Duodenal mucosa (tissue), 2 donors: ENCODE results near the gene MACROD2.

Experiments used
- H3K27ac ChIP-seq: one replicate; pipeline ENCODE4 v1.7.0; 2013; ENCODE audit warnings: low read depth, low read length
- H3K27me3 ChIP-seq, 2 donors: one replicate each; pipeline ENCODE4 v1.7.0; 2013; ENCODE audit warnings: low read length in 2 of 2, control low read depth in 1 of 2; ENCODE audit not compliant: insufficient read depth in 2 of 2, control insufficient read depth in 1 of 2
- H3K36me3 ChIP-seq, 2 donors: one replicate each; pipeline ENCODE4 v1.7.0; 2013; ENCODE audit warnings: low read length in 2 of 2, control low read depth in 1 of 2; ENCODE audit not compliant: insufficient read depth in 2 of 2, control insufficient read depth in 1 of 2
- H3K4me1 ChIP-seq, 2 donors: one replicate each; pipeline ENCODE4 v1.7.0; 2013; ENCODE audit warnings: low read length in 2 of 2, control low read depth in 1 of 2; ENCODE audit not compliant: insufficient read depth in 2 of 2, control insufficient read depth in 1 of 2
- H3K4me3 ChIP-seq, 2 donors: one replicate each; pipeline ENCODE4 v1.7.0; 2013; ENCODE audit warnings: low read length in 2 of 2, low read depth in 1 of 2
- H3K9ac ChIP-seq, 2 donors: one replicate each; pipeline ENCODE4 v1.7.0; 2013; ENCODE audit warnings: low read length in 2 of 2, low read depth in 1 of 2
- H3K9me3 ChIP-seq, 2 donors: one replicate each; pipeline ENCODE4 v1.7.0; 2013; ENCODE audit warnings: low read length in 2 of 2, control low read depth in 1 of 2; ENCODE audit not compliant: control insufficient read depth in 1 of 2

MACROD2 gene

DNA sequence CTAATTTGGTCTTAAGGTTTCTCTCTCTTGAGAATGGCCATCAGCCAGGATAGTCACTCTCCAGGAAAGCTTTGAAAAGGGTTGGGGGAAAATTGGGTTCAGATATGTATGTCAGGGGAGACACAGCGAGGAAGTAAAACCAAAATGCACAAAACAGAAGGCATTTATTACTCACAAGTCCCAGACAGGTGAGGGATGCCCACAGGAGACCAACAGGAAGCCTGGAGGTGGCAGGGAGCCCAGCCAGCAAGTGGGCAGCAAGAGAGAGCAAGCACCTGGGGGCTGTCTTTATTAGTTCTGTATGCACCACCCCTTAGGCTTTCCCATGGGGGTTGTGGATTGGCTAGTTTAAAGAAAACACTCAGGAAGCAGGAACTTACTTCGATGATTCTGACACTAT is 1870.2 kb downstream of the MACROD2 start:
- no peak overlapping the region for H3K4me3 ChIP-seq
- no peak overlapping the region for H3K9ac ChIP-seq
- peaks cover 0 to 4% of the 10 kb centered on the region in 2 donors for H3K9me3 ChIP-seq
- H3K4me1 ChIP-seq, result no peaks in the 10 kb centered on the region
- no peak overlapping the region for H3K27ac ChIP-seq
- no peaks in the 10 kb centered on the region for H3K36me3 ChIP-seq
- no peaks in the 10 kb centered on the region for H3K27me3 ChIP-seq

DNA sequence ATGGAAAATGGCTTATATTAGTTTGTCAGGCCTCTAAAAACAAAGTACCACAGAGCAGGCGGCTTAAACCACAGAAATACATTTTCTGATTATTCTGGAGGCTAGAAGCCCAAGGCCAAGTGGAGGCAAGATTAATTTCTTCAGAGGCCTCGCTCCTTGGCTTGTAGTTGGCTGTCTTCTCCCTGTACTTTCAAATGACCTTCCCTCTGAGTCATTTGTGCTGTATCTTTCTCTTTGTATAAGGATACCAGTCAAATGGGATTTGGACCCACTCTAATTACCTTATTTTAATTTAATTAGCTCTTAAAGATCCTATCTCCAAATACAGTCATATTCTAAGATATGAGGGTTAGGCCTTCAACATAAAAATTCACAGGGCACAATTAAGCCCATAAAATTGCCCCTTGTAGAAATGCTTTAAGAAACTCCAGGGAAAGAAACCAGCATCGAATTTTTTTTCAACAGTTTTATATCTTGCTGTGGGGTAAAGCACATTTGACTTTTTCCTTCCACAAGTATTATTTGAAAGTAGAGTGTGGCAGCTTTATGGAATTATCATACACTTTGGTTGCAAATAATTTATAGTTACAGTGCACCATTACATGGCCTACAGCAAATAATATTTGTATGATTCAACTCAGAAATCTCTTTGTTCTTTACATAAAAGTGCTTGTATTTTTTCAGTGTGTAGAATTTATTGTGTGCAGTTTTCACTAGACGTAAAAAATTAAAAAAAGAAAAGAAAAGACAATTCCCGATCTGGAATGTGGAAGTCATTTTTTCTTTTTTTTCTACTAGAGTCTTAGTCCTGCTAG is 1871.8 kb downstream of the MACROD2 start:
- H3K27ac ChIP-seq, result no peak overlapping the region
- H3K9ac ChIP-seq, result no peak overlapping the region
- H3K4me1 ChIP-seq, result no peaks in the 10 kb centered on the region
- no peak overlapping the region for H3K4me3 ChIP-seq
- H3K9me3 ChIP-seq, result peaks cover 0 to 4% of the 10 kb centered on the region in 2 donors
- H3K27me3 ChIP-seq, result no peaks in the 10 kb centered on the region
- no peaks in the 10 kb centered on the region for H3K36me3 ChIP-seq

GRCh38 chr20:15867899-15868298 is 1872.6 kb downstream of the MACROD2 start:
- Histone ChIP-seq H3K27me3 (no peaks in the 10 kb centered on the region), H3K9ac (no peak overlapping the region), H3K27ac (no peak overlapping the region), H3K9me3 (peaks cover 0 to 4% of the 10 kb centered on the region in 2 donors), H3K4me1 (no peaks in the 10 kb centered on the region), H3K4me3 (no peak overlapping the region), H3K36me3 (no peaks in the 10 kb centered on the region)

GRCh38 chr20:15875446-15875845 is 1880.1 kb downstream of the MACROD2 start:
- Histone ChIP-seq H3K4me3 (no peak overlapping the region), H3K9me3 (peaks cover 0 to 4% of the 10 kb centered on the region in 2 donors), H3K36me3 (no peaks in the 10 kb centered on the region), H3K9ac (no peak overlapping the region), H3K27me3 (no peaks in the 10 kb centered on the region), H3K4me1 (no peaks in the 10 kb centered on the region), H3K27ac (no peak overlapping the region)

- no peak overlapping the region for H3K27ac ChIP-seq
- peaks cover 0 to 8% of the 10 kb centered on the region in 2 donors for H3K9me3 ChIP-seq
Measured at GRCh38 chr20:15882553-15882952, 1887.2 kb downstream of the MACROD2 start.

DNA sequence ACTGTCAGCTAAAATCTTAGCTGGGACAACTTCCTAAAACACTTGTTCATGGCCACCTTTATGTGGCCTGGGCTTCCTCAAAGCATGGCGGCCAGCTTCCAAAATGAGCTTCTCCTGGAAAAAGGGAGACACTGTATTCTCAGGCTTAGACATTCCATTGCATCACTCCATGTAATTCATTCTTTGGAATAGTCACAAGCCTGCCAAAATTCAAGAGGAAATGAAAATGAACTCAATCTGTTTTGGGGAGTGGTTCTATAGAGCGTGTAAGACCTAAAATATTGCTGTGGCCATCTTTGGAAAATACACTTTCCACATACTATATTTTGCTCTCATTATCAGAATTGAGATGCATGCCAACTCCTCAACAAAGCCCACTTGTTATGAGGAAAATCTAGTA is 1890.9 kb downstream of the MACROD2 start:
- Histone ChIP-seq H3K27ac (no peak overlapping the region), H3K27me3 (no peaks in the 10 kb centered on the region), H3K4me3 (no peak overlapping the region), H3K36me3 (no peaks in the 10 kb centered on the region), H3K4me1 (no peaks in the 10 kb centered on the region), H3K9ac (no peak overlapping the region), H3K9me3 (no peaks in the 10 kb centered on the region)

More at GRCh38 chr20:15882553-15882952, 1887.2 kb downstream of the MACROD2 start:
- H3K27me3 ChIP-seq, result no peaks in the 10 kb centered on the region
- no peaks in the 10 kb centered on the region for H3K4me1 ChIP-seq
- no peak overlapping the region for H3K9ac ChIP-seq
- no peaks in the 10 kb centered on the region for H3K36me3 ChIP-seq
- H3K4me3 ChIP-seq, result no peak overlapping the region

DNA sequence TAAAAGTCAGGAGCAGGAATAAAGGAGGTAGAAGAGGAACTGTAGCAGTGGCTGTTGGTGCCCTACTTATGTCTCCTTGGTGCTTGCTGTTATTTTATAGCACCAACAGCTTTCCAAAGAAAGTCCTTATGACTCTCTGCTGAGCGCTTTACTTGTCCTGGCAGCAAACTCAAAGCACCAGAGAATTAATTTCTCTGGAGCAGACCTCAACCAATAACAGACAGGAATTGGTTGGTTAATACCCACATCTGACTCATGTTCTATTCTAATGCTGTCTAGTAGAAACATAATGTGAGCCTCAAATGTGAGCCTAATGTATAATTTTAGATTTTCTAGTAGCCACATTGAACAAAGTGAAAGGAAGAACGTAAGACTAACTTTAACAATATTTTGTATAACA is 1892.1 kb downstream of the MACROD2 start:
- H3K9me3 ChIP-seq, result no peaks in the 10 kb centered on the region
- no peaks in the 10 kb centered on the region for H3K4me1 ChIP-seq
- no peak overlapping the region for H3K9ac ChIP-seq
- no peaks in the 10 kb centered on the region for H3K36me3 ChIP-seq
- no peak overlapping the region for H3K27ac ChIP-seq
- no peak overlapping the region for H3K4me3 ChIP-seq
- no peaks in the 10 kb centered on the region for H3K27me3 ChIP-seq

GRCh38 chr20:15889061-15889460 is 1893.7 kb downstream of the MACROD2 start:
- no peak overlapping the region for H3K4me3 ChIP-seq
- H3K36me3 ChIP-seq, result no peaks in the 10 kb centered on the region
- H3K9me3 ChIP-seq, result no peaks in the 10 kb centered on the region

GRCh38 chr20:15889514-15890256 is 1894.4 kb downstream of the MACROD2 start:
- Histone ChIP-seq H3K4me3 (no peak overlapping the region), H3K9ac (no peak overlapping the region), H3K27me3 (no peaks in the 10 kb centered on the region), H3K36me3 (no peaks in the 10 kb centered on the region), H3K9me3 (no peaks in the 10 kb centered on the region), H3K27ac (no peak overlapping the region), H3K4me1 (no peaks in the 10 kb centered on the region)

More at GRCh38 chr20:15889061-15889460, 1893.7 kb downstream of the MACROD2 start:
- no peaks in the 10 kb centered on the region for H3K27me3 ChIP-seq
- H3K27ac ChIP-seq, result no peak overlapping the region
- no peak overlapping the region for H3K9ac ChIP-seq
- no peaks in the 10 kb centered on the region for H3K4me1 ChIP-seq

GRCh38 chr20:15890407-15890982 is 1895.2 kb downstream of the MACROD2 start:
- Histone ChIP-seq H3K9me3 (no peaks in the 10 kb centered on the region), H3K9ac (no peak overlapping the region), H3K36me3 (no peaks in the 10 kb centered on the region), H3K27me3 (no peaks in the 10 kb centered on the region), H3K4me1 (no peaks in the 10 kb centered on the region), H3K27ac (no peak overlapping the region), H3K4me3 (no peak overlapping the region)
